Stimulated activated naive CD8-positive, alpha-beta T cell treated with anti-CD3 and anti-CD28 coated beads, Interleukin-15, amount 100 ng/mL, for 72 hours (primary cell): Measurements from ENCODE around the gene VWA8.
"Not testable (repeated sequence)": the region's sequence is repeated elsewhere in the genome, so short reads cannot be mapped to it uniquely, and the experiment has no call there.

Experiments used
- ATAC-seq: fragments of 150-1000 bp; cut with Tn5 transposase; 2 replicates; pipeline ENCODE4 v1.10.0; 2021; ENCODE audit warnings: mild to moderate bottlenecking, moderate library complexity
- DNase-seq, 2 donors: peaks; one replicate each; pipeline ENCODE4 v3.0.0; 2021 to 2022
- H3K27ac Mint-ChIP-seq, 2 donors: one replicate each; pipeline ENCODE4 v1.8.0; 2022; ENCODE audit warnings: mild to moderate bottlenecking in 2 of 2, mixed read lengths in 2 of 2, moderate library complexity in 2 of 2
- H3K27me3 Mint-ChIP-seq: one replicate; pipeline ENCODE4 v1.8.0; 2022; ENCODE audit warnings: mixed read lengths
- H3K4me1 Mint-ChIP-seq: one replicate; pipeline ENCODE4 v1.8.0; 2022; ENCODE audit warnings: mild to moderate bottlenecking, mixed read lengths
- H3K4me3 Mint-ChIP-seq, 2 donors: one replicate each; pipeline ENCODE4 v1.8.0; 2022; ENCODE audit warnings: mild to moderate bottlenecking in 2 of 2, mixed read lengths in 2 of 2, moderate library complexity in 1 of 2
- H3K9me3 Mint-ChIP-seq, 2 donors: one replicate each; pipeline ENCODE4 v1.8.0; 2022; ENCODE audit warnings: mixed read lengths in 2 of 2

The VWA8 gene

DNA sequence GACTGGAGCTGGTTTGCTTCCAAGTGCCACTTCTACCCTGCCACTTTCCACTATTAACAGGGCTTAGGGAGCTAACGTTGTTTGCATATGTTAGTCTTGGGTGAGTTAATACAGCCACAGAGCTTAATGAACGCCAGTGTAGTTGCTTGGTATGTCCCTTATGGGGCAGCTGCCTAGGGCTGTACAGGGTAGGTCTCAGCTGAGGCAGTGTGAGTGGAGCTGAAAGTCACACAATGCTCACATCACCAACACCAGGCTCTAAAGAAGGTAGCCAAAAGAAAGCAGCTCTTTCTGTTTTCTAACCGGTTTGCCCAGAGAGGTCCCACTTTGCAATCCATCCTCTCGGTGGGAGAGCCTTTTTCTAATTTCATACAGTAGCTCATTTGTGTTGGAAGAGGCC is 317.4 kb downstream of the VWA8 start:
- Mint-ChIP-seq H3K4me3 (no peak overlapping the region), H3K27ac (no peak overlapping the region), H3K27me3 (no peaks in the 10 kb centered on the region), H3K9me3 (no peaks in the 10 kb centered on the region), H3K4me1 (no peaks in the 10 kb centered on the region)
- DNase-seq (no peak), ATAC-seq (no peak)

DNA sequence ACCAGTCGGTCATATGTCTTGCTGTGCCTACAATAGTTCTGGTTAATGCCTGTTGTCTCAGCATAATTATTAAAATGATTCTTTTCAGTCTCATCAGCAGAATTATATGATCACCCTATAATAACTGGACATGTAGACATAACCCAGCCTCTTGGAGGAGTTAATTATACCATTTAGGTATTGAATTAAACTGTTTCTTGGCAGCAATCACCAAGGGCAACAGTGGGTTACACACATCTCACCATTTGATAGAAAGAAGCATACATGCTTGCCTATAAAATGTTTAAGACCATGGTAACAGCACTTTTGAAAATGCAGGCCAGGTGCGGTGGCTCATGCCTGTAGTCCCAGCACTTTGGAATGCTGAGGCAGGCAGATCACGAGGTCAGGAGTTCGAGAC is 318.9 kb downstream of the VWA8 start:
- ATAC-seq (no peak), DNase-seq (no peak)
- Mint-ChIP-seq H3K4me3 (no peak overlapping the region), H3K27ac (no peak overlapping the region), H3K27me3 (no peaks in the 10 kb centered on the region), H3K9me3 (no peaks in the 10 kb centered on the region), H3K4me1 (no peaks in the 10 kb centered on the region)

DNA sequence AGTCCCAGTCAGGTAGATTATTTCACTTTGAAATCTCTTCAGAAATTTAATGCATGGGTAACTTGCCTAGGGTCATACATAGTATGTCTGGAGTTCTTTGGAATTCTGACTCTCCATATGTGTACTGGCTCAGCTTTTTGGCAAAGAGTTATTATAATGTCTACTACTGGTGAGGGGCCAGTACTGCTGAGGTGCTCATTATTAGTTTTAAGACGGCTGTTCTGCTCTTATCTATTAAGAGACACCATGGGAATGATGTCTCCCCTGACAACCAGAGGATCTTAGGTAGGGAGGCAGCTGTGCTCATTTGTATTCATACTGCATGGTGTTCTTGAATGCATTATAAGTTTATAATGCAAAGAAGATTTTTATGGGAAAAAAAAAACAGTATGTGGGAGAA is 319.5 kb downstream of the VWA8 start:
- Mint-ChIP-seq H3K4me3 (no peak overlapping the region), H3K27ac (no peak overlapping the region), H3K9me3 (no peaks in the 10 kb centered on the region), H3K27me3 (no peaks in the 10 kb centered on the region), H3K4me1 (no peaks in the 10 kb centered on the region)
- DNase-seq (no peak), ATAC-seq (no peak)

DNA sequence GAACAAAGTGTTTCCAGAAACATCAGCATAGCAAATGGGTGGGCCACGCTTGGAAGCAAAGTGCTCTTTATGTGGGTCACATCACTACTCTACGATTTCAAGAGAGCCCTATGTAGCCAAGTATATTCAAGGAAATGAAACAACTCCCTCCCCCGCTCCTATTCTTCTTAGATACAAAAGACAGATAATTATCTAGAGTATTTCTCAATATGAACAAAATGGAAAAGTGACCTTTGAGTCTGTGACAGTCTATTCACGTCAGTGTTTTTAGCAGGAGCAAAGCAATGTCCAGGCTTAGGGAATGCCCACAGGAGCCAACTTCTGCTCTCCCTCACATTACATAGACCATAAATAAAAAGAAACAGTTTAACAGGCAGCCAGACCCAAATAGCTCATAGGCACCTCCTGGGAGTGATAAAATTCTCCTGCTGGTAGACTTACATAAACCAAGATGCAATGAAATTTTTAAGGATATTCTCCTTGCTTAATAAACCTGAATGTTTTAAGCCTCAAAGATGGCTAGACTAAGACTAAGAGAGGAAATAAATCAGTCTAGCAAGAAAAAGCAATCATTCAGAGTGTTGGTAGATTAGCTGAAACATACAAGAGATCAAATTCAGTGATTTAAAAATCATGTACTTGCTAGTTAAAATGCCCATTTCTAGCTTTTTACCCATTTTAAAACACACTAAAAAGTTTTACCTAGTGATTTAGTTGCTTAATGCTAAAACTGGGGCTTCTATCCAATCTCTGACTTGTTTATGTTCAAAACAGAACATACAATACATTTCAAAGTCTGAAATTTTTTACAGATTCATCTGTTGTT is 320.7 kb downstream of the VWA8 start:
- DNase-seq (no peak), ATAC-seq (no peak)
- Mint-ChIP-seq H3K4me1 (no peaks in the 10 kb centered on the region), H3K4me3 (no peak overlapping the region), H3K27ac (no peak overlapping the region), H3K9me3 (no peaks in the 10 kb centered on the region), H3K27me3 (no peaks in the 10 kb centered on the region)

DNA sequence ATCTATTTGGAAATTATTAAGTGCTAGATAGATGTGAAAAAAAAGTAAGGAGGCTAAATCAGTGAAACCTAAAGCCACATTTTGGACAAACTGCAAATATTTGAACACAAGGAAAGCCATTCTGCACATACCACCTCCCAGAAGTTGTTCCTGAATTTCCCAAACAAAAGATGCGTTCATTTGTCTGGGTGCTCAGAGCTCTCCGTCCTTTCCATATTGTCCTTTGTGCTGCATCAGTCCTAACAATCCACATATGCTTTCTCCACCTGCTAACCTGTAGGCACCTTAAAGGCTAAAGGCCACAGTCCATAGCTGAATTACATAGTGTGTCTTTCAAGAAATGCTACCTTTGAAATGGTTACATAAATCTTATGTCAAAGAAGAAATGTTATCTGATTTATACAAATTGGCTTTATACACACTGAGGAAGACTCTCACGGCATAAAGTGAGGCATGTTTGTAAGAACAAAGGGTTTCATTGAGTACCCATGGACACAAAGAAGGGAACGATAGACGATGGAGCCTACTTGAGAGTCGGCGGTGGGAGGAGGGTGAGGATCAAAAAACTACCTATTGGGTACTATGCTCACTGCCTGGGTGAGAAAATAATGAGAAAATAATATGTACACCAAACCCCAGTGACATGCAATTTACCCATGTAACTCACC is 321.5 kb downstream of the VWA8 start:
- DNase-seq (no peak), ATAC-seq (no peak)
- no peaks in the 10 kb centered on the region for H3K4me1 Mint-ChIP-seq
- H3K9me3 Mint-ChIP-seq = no peaks in the 10 kb centered on the region
- H3K4me3 Mint-ChIP-seq = no peak overlapping the region
- no peaks in the 10 kb centered on the region for H3K27me3 Mint-ChIP-seq
- no peak overlapping the region for H3K27ac Mint-ChIP-seq

DNA sequence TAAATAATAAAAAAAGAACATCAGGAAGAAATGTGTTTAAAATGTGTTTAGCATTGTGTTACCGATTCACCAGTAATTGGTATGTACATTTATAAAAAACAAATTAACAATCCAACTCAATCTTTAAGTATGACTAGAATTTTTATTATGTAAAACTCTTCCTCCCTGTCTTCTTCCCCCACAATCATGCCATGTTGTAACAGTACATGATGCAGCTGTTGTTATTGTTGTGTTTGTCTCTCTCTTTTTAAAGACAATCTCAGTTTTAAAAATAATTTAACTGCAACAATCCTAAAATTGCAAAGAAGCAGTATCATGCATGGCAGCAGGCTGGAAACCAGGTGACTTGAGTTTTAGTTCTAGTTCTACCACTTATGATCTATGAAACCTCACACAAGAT is 323.3 kb downstream of the VWA8 start:
- no peak overlapping the region for H3K4me3 Mint-ChIP-seq
- H3K9me3 Mint-ChIP-seq = no peaks in the 10 kb centered on the region
- DNase-seq = no peak
- H3K27ac Mint-ChIP-seq = no peak overlapping the region
- H3K27me3 Mint-ChIP-seq = no peaks in the 10 kb centered on the region
- no peaks in the 10 kb centered on the region for H3K4me1 Mint-ChIP-seq
- ATAC-seq = no peak

DNA sequence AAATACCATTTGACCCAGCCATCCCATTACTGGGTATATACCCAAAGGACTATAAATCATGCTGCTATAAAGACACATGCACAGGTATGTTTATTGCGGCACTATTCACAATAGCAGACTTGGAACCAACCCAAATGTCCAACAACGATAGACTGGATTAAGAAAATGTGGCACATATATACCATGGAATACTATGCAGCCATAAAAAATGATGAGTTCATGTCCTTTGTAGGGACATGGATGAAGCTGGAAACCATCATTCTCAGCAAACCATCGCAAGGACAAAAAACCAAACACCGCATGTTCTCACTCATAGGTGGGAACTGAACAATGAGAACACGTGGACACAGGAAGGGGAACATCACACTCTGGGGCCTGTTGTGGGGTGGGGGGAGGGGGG is 323.9 kb downstream of the VWA8 start:
- H3K4me3 Mint-ChIP-seq, H3K27me3 Mint-ChIP-seq, H3K27ac Mint-ChIP-seq, H3K4me1 Mint-ChIP-seq, H3K9me3 Mint-ChIP-seq, ATAC-seq, DNase-seq: not testable (repeated sequence)

DNA sequence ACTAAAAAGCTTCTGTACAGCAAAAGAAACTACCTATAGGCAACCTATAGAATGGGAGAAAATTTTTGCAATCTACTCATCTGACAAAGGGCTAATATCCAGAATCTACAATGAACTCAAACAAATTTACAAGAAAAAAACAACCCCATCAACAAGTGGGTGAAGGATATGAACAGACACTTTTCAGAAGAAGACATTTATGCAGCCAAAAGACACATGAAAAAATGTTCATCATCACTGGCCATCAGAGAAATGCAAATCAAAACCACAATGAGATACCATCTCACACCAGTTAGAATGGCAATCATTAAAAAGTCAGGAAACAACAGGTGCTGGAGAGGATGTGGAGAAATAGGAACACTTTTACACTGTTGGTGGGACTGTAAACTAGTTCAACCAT is 324.3 kb downstream of the VWA8 start:
- not testable (repeated sequence) for ATAC-seq, H3K27ac Mint-ChIP-seq, H3K27me3 Mint-ChIP-seq, H3K4me3 Mint-ChIP-seq, H3K4me1 Mint-ChIP-seq, H3K9me3 Mint-ChIP-seq, DNase-seq

DNA sequence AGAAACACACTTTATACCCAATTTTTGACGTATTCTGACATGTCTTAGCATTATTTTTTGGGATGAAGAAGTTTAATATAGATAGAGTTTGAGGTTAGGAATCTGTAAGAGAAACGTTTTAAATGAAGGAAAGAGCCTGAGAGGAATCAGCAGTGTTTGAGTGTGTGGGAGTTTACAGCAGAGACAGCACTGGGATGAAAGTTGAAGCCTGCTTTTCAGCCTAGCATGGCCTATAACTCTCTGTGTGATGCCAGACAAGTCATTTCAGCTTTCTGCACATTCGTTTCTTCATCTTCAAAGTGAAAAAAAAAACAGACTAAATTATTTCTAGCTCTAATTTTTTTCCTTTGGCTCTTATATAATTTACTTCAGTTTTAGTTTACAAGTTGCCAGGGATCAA is 326.5 kb downstream of the VWA8 start:
- H3K27ac Mint-ChIP-seq = no peak overlapping the region
- no peaks in the 10 kb centered on the region for H3K9me3 Mint-ChIP-seq
- ATAC-seq = no peak
- no peaks in the 10 kb centered on the region for H3K27me3 Mint-ChIP-seq
- no peak overlapping the region for H3K4me3 Mint-ChIP-seq
- H3K4me1 Mint-ChIP-seq = no peaks in the 10 kb centered on the region
- no peak for DNase-seq

DNA sequence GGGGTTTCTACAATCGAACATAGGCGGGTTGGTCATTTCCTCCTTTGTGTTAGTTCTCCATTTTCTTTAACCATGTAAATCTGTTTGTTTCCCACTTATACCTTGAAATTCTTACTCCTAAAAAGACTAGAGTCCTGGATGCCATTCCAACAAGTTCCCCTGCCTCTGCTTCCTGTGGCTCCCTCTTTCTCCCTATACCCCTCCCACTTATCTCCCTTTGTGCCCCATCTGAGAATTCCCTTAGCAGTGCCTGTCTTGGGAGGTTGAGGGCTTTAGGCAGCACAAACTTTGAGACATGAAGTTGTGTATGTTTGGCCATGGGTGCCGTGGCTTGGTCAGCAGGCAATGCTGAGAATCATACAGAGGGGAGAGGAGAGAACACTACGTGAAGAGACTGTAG is 327.1 kb downstream of the VWA8 start:
- H3K27me3 Mint-ChIP-seq = no peaks in the 10 kb centered on the region

DNA sequence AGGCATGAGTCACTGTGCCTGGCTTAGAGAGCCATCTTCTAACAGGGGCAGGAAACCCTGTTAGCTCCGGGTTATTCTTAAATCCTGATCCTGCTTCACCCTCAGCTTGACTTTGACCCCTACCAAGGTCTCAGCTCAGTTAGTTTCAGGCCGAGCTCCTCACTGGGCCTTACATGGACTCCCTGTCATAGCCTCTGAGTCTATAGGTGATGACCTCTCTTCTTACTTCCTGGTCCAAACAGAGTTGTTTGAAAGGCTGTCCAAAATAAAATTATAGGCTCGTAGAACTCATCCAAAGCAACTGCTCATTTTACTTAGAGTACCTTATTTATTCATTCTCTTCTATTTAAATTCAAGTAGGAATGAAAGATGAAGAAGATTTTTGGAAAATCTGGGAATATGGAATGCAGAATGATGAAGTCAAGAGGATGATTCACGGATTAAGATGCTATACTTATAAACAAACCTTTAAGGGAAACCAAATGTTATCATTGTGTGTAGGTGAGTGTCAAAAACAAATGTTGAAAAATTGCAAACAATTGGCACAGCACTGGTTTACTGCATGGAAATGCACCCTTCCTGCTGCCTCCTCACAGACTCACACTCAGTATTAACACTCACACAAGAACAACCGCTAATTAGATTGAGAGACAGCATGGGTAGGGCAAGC is 329.5 kb downstream of the VWA8 start:
- Mint-ChIP-seq H3K9me3 (no peaks in the 10 kb centered on the region), H3K27me3 (no peaks in the 10 kb centered on the region), H3K4me1 (no peaks in the 10 kb centered on the region), H3K4me3 (no peak overlapping the region), H3K27ac (no peak overlapping the region)
- no peak for DNase-seq
- no peak for ATAC-seq

More for the DNA sequence above, 327.1 kb downstream of the VWA8 start:
- DNase-seq (no peak), ATAC-seq (no peak)
- no peak overlapping the region for H3K4me3 Mint-ChIP-seq
- H3K9me3 Mint-ChIP-seq = no peaks in the 10 kb centered on the region
- no peak overlapping the region for H3K27ac Mint-ChIP-seq
- no peaks in the 10 kb centered on the region for H3K4me1 Mint-ChIP-seq

DNA sequence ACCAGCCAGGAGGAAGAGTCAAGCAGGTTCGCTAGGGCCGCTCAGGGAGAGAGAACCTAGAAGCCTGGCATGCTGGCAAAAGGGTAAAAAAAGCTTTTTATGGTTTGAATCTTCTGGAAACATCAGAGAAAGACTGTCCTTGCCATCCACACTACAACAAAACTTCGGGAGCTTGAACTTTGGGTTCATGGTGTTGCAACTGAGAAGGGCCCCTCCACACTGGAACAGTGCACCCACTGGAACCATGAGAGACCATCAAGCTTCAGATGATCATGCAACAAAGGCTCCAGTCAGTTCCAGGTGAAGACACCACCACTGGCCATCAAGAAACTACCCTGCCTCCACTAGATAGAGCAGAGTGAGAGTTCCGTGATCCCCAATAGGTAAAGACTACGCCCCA is 333.5 kb downstream of the VWA8 start:
- no peaks in the 10 kb centered on the region for H3K9me3 Mint-ChIP-seq
- H3K27ac Mint-ChIP-seq = no peak overlapping the region
- H3K4me3 Mint-ChIP-seq = no peak overlapping the region
- H3K27me3 Mint-ChIP-seq = no peaks in the 10 kb centered on the region
- DNase-seq (no peak), ATAC-seq (no peak)
- no peaks in the 10 kb centered on the region for H3K4me1 Mint-ChIP-seq

DNA sequence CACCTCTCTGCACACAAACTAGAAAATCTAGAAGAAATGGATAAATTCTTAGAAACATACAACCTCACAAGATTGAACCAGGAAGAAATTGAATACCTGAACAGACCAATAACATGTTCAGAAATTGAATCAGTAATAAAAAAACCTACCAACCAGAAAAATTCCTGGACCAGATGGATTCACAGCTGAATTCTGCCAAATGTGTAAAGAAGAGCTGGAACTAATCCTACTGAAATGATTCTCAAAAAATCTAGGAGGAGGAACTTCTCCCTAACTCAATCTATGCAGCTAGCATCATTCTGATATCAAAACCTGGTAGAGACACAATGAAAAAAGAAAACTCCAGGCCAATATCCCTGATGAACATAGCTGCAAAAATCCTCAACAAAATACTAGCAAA is 336.9 kb downstream of the VWA8 start:
- no peaks in the 10 kb centered on the region for H3K27me3 Mint-ChIP-seq

DNA sequence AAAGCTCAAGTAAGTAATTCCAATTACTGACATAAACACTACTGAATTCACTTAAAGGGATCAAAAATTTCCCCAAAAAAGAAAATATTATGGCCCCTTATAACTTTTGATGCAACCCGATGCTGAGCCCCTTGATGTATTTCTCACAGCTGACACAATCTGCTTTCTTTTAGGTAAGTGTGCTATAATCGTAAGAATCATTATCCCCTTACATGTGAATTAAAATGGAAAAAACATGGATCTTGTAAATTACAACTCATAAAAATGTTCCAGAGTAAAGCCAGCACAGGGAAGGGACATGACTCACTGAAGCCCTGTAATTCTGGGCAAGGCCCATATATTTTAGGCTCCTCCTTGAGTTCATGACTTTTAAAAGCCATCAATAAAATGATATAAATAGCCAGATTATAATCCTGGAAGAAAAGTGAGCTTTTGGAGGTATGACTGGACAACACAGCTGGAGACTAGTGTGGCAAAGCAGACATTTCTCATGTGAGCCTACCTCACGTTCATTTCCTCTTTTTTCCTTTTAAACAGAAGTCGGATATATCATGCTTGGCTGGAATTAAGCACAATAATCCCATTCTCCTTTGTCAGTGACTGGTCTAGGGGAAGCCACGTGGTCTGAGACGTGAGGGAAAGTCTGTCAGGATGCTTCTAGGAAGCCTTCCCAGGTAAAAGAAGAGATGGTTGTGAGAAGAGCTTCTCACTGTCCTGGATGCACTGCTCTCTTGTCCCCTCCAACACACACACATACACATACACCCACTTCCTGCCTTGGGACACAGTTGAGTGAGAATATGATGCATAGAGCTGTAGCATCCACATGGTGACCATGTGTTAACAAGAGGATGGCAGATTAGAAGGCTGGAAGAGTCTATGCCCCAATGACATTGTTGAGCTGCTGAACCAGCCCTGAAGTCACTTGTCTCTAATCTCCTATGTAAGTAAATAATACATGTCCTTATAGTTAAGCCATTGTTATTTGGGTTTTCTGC is 338.2 kb downstream of the VWA8 start:
- DNase-seq = no peak
- Mint-ChIP-seq H3K27ac (no peak overlapping the region), H3K27me3 (no peaks in the 10 kb centered on the region), H3K4me3 (no peak overlapping the region), H3K9me3 (peaks cover 0 to 16% of the 10 kb centered on the region in 2 donors), H3K4me1 (no peaks in the 10 kb centered on the region)
- no peak for ATAC-seq

More for the DNA sequence above, 336.9 kb downstream of the VWA8 start:
- ATAC-seq = no peak
- H3K27ac Mint-ChIP-seq = no peak overlapping the region
- H3K4me1 Mint-ChIP-seq = no peaks in the 10 kb centered on the region
- DNase-seq = no peak
- H3K9me3 Mint-ChIP-seq = peaks cover 0 to 14% of the 10 kb centered on the region in 2 donors
- no peak overlapping the region for H3K4me3 Mint-ChIP-seq

DNA sequence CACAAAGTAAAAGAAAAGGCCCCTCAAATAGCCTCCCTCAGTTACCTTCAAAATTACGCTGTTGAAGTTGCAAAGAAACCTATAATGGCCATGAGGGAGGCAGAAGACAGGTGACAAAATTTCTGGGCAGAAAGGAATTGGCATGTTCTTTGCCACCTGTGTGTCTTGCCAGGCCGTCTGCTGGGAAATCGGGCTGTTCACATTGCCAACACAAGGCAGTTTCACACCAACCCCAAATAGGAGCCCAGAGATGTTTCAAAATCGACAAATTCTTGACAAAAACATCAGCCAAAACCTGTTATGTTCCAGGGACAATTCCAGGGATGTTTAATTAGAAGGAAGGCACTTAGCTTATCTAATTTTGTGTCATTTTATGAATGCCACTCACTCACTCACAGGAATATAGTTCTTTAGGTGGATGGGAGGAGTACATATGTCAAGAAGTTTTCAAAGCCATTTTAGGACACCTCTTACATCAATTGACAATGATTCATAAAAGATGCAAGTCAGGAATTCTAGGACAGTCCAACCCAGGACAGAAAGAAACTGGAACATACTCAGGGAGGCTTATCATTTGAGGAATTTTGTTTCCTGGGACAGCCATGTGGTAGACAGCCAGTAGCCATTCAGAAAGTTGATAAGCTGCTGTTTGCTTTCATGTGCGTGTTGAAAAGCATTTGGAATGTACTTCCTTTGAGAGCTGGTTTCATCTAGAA is 339.0 kb downstream of the VWA8 start:
- Mint-ChIP-seq H3K4me3 (no peak overlapping the region), H3K27ac (no peak overlapping the region), H3K27me3 (no peaks in the 10 kb centered on the region), H3K9me3 (peaks cover 0 to 16% of the 10 kb centered on the region in 2 donors), H3K4me1 (no peaks in the 10 kb centered on the region)
- no peak for DNase-seq
- no peak for ATAC-seq
